T-helper 1 cell treated with Interleukin-12 subunit alpha and Interleukin-12 subunit beta and Interleukin-4 antibody, amounts not matched to agents 30 μg/mL and 1 μg/mL, for 36 hours (primary cell): ENCODE measurements around the gene PTTG2.

Experiments
- H3K27ac Mint-ChIP-seq: one replicate; pipeline ENCODE4 v1.8.0; 2021; ENCODE audit warnings: mild to moderate bottlenecking, mixed read lengths
- H3K27me3 Mint-ChIP-seq: one replicate; pipeline ENCODE4 v1.8.0; 2021; ENCODE audit warnings: low read depth, mixed read lengths
- H3K36me3 Mint-ChIP-seq: one replicate; pipeline ENCODE4 v1.8.0; 2021; ENCODE audit warnings: low read depth, mixed read lengths
- H3K4me1 Mint-ChIP-seq: one replicate; pipeline ENCODE4 v1.8.0; 2021; ENCODE audit warnings: low read depth, mixed read lengths
- H3K4me3 Mint-ChIP-seq: one replicate; pipeline ENCODE4 v1.8.0; 2021; ENCODE audit warnings: mild to moderate bottlenecking, moderate library complexity, mixed read lengths
- H3K9me3 Mint-ChIP-seq: one replicate; pipeline ENCODE4 v1.8.0; 2021; ENCODE audit warnings: mixed read lengths

The PTTG2 gene

GRCh38 chr4:38003102-38003501, 42.9 kb downstream of the PTTG2 start:
- Mint-ChIP-seq H3K9me3 (no peaks in the 10 kb centered on the region), H3K36me3 (no peaks in the 10 kb centered on the region), H3K4me1 (peaks cover 18% of the 10 kb centered on the region), H3K4me3 (no peak overlapping the region), H3K27me3 (no peaks in the 10 kb centered on the region), H3K27ac (no peak overlapping the region)

GRCh38 chr4:38003628-38004027, 43.4 kb downstream of the PTTG2 start:
- Mint-ChIP-seq H3K4me3 (no peak overlapping the region), H3K27me3 (no peaks in the 10 kb centered on the region), H3K4me1 (peaks cover 13% of the 10 kb centered on the region), H3K27ac (no peak overlapping the region), H3K9me3 (no peaks in the 10 kb centered on the region), H3K36me3 (no peaks in the 10 kb centered on the region)

- H3K36me3 Mint-ChIP-seq, result no peaks in the 10 kb centered on the region
- no peaks in the 10 kb centered on the region for H3K9me3 Mint-ChIP-seq
- H3K4me3 Mint-ChIP-seq, result no peak overlapping the region
- no peaks in the 10 kb centered on the region for H3K27me3 Mint-ChIP-seq
- peaks cover 12% of the 10 kb centered on the region for H3K4me1 Mint-ChIP-seq
- H3K27ac Mint-ChIP-seq, result no peak overlapping the region
These were observed 43.9 kb downstream of the PTTG2 start for GRCh38 chr4:38004062-38004461.

- Mint-ChIP-seq H3K27ac (no peak overlapping the region), H3K36me3 (no peaks in the 10 kb centered on the region), H3K4me3 (no peak overlapping the region), H3K4me1 (peaks cover 10% of the 10 kb centered on the region), H3K9me3 (no peaks in the 10 kb centered on the region), H3K27me3 (no peaks in the 10 kb centered on the region)
These were observed 44.7 kb downstream of the PTTG2 start for GRCh38 chr4:38004887-38005286.

- peaks cover 13% of the 10 kb centered on the region for H3K4me1 Mint-ChIP-seq
- no peaks in the 10 kb centered on the region for H3K27me3 Mint-ChIP-seq
- H3K36me3 Mint-ChIP-seq, result no peaks in the 10 kb centered on the region
- no peak overlapping the region for H3K4me3 Mint-ChIP-seq
- H3K27ac Mint-ChIP-seq, result no peak overlapping the region
- no peaks in the 10 kb centered on the region for H3K9me3 Mint-ChIP-seq
These were observed 45.4 kb downstream of the PTTG2 start for GRCh38 chr4:38005637-38006036.

GRCh38 chr4:38007645-38008044, 47.4 kb downstream of the PTTG2 start:
- Mint-ChIP-seq H3K27ac (no peak overlapping the region), H3K4me3 (no peak overlapping the region), H3K4me1 (peaks cover 15% of the 10 kb centered on the region), H3K36me3 (no peaks in the 10 kb centered on the region), H3K27me3 (no peaks in the 10 kb centered on the region), H3K9me3 (no peaks in the 10 kb centered on the region)

- no peaks in the 10 kb centered on the region for H3K36me3 Mint-ChIP-seq
- no peaks in the 10 kb centered on the region for H3K9me3 Mint-ChIP-seq
- H3K4me1 Mint-ChIP-seq, result peaks cover 11% of the 10 kb centered on the region
- H3K27me3 Mint-ChIP-seq, result no peaks in the 10 kb centered on the region
- H3K27ac Mint-ChIP-seq, result no peak overlapping the region
- H3K4me3 Mint-ChIP-seq, result no peak overlapping the region
These were observed 48.4 kb downstream of the PTTG2 start for GRCh38 chr4:38008571-38009021.

GRCh38 chr4:38009421-38009820, 49.2 kb downstream of the PTTG2 start:
- Mint-ChIP-seq H3K4me3 (no peak overlapping the region), H3K9me3 (no peaks in the 10 kb centered on the region), H3K4me1 (peaks cover 11% of the 10 kb centered on the region), H3K27ac (no peak overlapping the region), H3K27me3 (no peaks in the 10 kb centered on the region), H3K36me3 (no peaks in the 10 kb centered on the region)

GRCh38 chr4:38009949-38010348, 49.8 kb downstream of the PTTG2 start:
- Mint-ChIP-seq H3K27ac (no peak overlapping the region), H3K4me1 (peaks cover 11% of the 10 kb centered on the region)

More at GRCh38 chr4:38009949-38010348, 49.8 kb downstream of the PTTG2 start:
- H3K4me3 Mint-ChIP-seq, result no peak overlapping the region
- H3K9me3 Mint-ChIP-seq, result no peaks in the 10 kb centered on the region
- H3K36me3 Mint-ChIP-seq, result no peaks in the 10 kb centered on the region
- no peaks in the 10 kb centered on the region for H3K27me3 Mint-ChIP-seq
